Measurements from ENCODE around the gene INHBB. TPM values are rescaled to one million over a fixed set of nuclear protein-coding genes. Genes with fewer than 3 reads are reported as not detected.
"Not testable (repeated sequence)": the region's sequence is repeated elsewhere in the genome, so short reads cannot be mapped to it uniquely, and the experiment has no call there.

The INHBB gene
- total and polyA plus RNA-seq, 12 donors = 0.89 to 9.2 (median 3.5) TPM

DNA sequence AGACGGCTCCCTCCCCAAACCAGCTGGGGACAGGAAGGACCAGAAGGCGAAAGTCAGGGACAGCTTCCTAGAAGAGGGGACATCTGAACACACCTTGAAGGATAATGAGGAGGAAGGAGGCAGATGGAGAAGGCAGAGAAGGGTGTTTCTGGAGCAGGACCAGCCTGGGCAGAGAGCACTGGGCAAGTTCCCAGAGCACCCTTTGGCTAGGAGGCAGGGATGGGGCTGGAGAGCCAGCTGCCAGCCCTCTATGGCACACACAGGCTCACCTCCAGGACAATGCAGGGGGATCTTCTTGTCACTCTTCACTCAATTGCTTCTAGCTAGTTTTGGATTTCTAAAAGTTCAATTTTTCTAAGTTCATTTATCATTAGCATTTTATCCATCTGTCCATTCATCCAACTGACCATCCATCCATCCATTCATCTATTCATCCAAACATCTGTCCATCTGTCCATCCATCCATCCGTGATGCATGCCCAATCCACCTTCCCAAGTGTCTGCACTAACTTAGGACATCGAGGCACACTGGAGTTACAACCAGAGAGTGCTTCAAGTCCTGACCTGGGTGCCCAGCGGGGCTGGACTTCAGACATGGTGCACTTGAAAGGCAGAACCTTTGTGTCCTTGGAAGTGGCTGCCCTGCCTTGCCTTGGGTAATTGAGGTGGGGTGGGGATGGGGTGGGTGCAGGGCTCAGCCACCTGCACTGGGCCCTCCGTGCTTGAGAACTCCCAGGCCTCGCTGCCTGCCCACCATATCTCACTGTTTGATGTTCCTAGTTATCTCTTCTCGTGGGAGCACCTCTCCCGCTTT lies 42.5 kb downstream of the INHBB start:
- WGBS, 2 donors = 59 to 65% methylated on average over 9 of the region's 9 CpGs
- Histone ChIP-seq H3K9me3 (no peaks in the 10 kb centered on the region), H3K27me3 (peaks cover 0 to 37% (median 19%) of the 10 kb centered on the region in 7 donors), H3K36me3 (no peaks in the 10 kb centered on the region), H3K4me1 (no peaks in the 10 kb centered on the region), H3K4me3 (no peak overlapping the region), H3K27ac (no peak overlapping the region)
- peak in 1 of 8 donors; percentile 73 for ATAC-seq
- intact Hi-C loops (cut with DNase I) = no loop called here
- DNase-seq = no peak
- TF ChIP-seq, protein P1, sequence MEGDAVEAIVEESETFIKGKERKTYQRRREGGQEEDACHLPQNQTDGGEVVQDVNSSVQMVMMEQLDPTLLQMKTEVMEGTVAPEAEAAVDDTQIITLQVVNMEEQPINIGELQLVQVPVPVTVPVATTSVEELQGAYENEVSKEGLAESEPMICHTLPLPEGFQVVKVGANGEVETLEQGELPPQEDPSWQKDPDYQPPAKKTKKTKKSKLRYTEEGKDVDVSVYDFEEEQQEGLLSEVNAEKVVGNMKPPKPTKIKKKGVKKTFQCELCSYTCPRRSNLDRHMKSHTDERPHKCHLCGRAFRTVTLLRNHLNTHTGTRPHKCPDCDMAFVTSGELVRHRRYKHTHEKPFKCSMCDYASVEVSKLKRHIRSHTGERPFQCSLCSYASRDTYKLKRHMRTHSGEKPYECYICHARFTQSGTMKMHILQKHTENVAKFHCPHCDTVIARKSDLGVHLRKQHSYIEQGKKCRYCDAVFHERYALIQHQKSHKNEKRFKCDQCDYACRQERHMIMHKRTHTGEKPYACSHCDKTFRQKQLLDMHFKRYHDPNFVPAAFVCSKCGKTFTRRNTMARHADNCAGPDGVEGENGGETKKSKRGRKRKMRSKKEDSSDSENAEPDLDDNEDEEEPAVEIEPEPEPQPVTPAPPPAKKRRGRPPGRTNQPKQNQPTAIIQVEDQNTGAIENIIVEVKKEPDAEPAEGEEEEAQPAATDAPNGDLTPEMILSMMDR (IDR thresholded peaks at IDR 0.05) = no peak

DNA sequence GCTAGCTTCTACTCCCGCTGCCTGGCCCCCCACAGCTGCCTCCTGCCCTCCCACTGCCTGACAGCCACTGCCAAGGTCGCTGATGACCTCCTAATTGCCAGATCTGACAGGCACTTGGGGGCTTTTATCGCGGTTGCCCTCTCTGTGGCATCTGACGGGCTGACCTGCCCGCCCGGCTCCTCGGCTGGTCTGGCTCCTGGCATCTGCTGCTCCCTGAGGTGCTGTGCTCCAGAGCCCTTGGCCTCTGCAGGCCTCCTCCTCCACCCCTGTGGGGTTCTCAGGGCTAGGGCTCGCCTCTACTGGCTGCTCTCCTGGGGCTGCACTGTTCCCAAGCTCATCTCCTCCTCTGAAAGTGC lies 43.1 kb downstream of the INHBB start:
- 34 to 37% methylated on average over 9 of the region's 9 CpGs for WGBS, 2 donors
- DNase-seq (no peak), ATAC-seq (no peak)
- intact Hi-C loops (cut with DNase I) = no loop called here
- H3K4me1 ChIP-seq = no peaks in the 10 kb centered on the region
- TF ChIP-seq, protein P1 (IDR thresholded peaks at IDR 0.05) = no peak
- H3K27ac ChIP-seq = no peak overlapping the region
- no peaks in the 10 kb centered on the region for H3K36me3 ChIP-seq
- H3K27me3 ChIP-seq = peaks cover 0 to 40% (median 19%) of the 10 kb centered on the region in 7 donors
- H3K4me3 ChIP-seq = no peak overlapping the region
- H3K9me3 ChIP-seq = no peaks in the 10 kb centered on the region

DNA sequence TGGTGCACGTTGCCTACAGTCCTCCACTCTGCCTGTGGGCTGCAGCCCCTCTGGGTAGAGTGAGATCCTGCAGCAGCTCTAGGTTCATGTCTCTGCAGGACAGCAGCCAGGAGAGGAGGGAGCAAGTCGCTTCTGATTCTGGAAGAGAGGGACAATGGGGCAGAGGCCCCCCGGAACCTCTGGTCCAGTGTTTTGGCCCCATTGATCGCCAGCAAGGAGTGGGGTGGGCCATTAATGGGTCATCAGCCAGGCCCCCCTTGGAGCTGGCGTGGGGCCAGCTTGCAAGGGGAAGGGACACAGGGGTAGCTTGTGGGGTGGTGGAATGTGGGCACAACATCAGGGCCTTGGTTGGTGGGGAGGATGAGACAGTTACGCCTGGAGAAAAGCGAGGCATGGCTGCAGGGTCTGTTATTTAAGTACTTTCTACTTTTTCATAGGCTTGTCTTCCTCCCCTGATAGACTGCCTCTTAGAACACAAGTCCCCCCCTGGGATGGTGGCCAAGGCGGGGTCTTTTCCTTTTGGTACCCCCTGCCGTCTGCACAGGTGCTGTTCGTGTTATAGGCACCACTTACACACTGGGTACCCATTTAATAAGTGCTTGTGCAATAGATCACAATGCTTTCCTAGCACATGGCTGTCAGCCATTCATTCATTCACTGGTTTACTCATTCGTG lies 44.6 kb downstream of the INHBB start:
- H3K9me3 ChIP-seq = no peaks in the 10 kb centered on the region
- WGBS, 2 donors = 81 to 88% methylated on average over 11 of the region's 11 CpGs
- no peak for ATAC-seq
- intact Hi-C loops (cut with DNase I) = no loop called here
- no peaks in the 10 kb centered on the region for H3K36me3 ChIP-seq
- TF ChIP-seq, protein P1 (IDR thresholded peaks at IDR 0.05) = no peak
- no peaks in the 10 kb centered on the region for H3K4me1 ChIP-seq
- no peak for DNase-seq
- H3K4me3 ChIP-seq = no peak overlapping the region
- no peak overlapping the region for H3K27ac ChIP-seq
- H3K27me3 ChIP-seq = peaks cover 0 to 48% (median 28%) of the 10 kb centered on the region in 7 donors

DNA sequence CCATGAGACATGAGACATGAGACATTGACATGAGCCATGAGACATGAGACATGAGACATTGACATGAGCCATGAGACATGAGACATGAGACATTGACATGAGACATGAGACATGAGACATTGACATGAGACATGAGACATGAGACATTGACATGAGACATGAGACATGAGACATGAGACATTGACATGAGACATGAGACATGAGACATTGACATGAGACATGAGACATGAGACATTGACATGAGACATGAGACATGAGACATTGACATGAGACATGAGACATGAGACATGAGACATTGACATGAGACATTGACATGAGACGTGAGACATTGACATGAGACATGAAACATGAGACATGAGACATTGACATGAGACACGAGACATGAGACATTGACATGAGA lies 45.4 kb downstream of the INHBB start:
- 33 to 53% methylated on average over 2 of the region's 2 CpGs for WGBS, 2 donors
- DNase-seq; H3K36me3 ChIP-seq; H3K4me1 ChIP-seq; intact Hi-C loops (cut with DNase I); H3K27ac ChIP-seq; H3K9me3 ChIP-seq; ATAC-seq; H3K4me3 ChIP-seq: not testable (repeated sequence)
- peaks cover 0 to 56% (median 35%) of the 10 kb centered on the region in 7 donors for H3K27me3 ChIP-seq

Measured in heart right ventricle (tissue), 16 donors.